K562 (cell line): Measurements from ENCODE around the gene MKNK1.

Experiments used
- BACH1 ChIP-seq: fragments of 200-800 bp; sonication (Bioruptor generic); IDR thresholded peaks from 2 replicates; pipeline ENCODE4 v1.6.1; 2016; ENCODE audit warnings: missing genetic modification characterization, missing compliant biosample characterization
- EP300 ChIP-seq: IDR thresholded peaks from 2 replicates; pipeline ENCODE4 v1.6.1; 2012; ENCODE audit warnings: low read length, improper control_type of control experiment
- HCFC1 ChIP-seq: IDR thresholded peaks from 2 replicates; pipeline ENCODE4 v1.6.1; 2012; ENCODE audit warnings: low read depth, low read length, improper control_type of control experiment
- JUND ChIP-seq, 2 experiments: IDR thresholded peaks; 2 replicates in 1 of 2; 3 replicates in 1 of 2; pipeline ENCODE4 v1.6.1; 2011; ENCODE audit warnings: borderline replicate concordance in 2 of 2, low read depth in 2 of 2, low read length in 2 of 2, improper control_type of control experiment in 1 of 2, missing biosample characterization in 1 of 2, missing genetic modification characterization in 1 of 2, missing genetic modification reagents in 1 of 2
- MAZ ChIP-seq, 2 experiments: fragments of 450-650 bp in 1 of 2; sonication (generic) in 1 of 2; formaldehyde crosslinking; IDR thresholded peaks in 1 of 2; conservative IDR thresholded peaks in 1 of 2; 2 replicates each; pipeline versions ENCODE4 v1.4.0 to v1.5.0; 2020; ENCODE audit warnings: mild to moderate bottlenecking in 1 of 2, missing genetic modification reagents in 1 of 2
- NCOR1 ChIP-seq: fragments of 450-650 bp; IDR thresholded peaks from 2 replicates; pipeline ENCODE4 v1.6.1; 2016; ENCODE audit warnings: mild to moderate bottlenecking, moderate library complexity
- RCOR1 ChIP-seq, 2 experiments: IDR thresholded peaks; 2 replicates each; pipeline ENCODE4 v1.6.1; 2012; ENCODE audit warnings: low read depth in 2 of 2, low read length in 2 of 2, borderline replicate concordance in 1 of 2, improper control_type of control experiment in 1 of 2
- ZNF24 ChIP-seq: fragments of 450-650 bp; IDR thresholded peaks from 2 replicates; pipeline ENCODE4 v1.6.1; 2016
- ZNF780A ChIP-seq: fragments of 250-450 bp; sonication (Bioruptor Pico); IDR thresholded peaks from 2 replicates; pipeline ENCODE4 v1.5.0; 2021; ENCODE audit warnings: mild to moderate bottlenecking
- TF ChIP-seq, protein P1 (sequence below): sonication (generic); formaldehyde crosslinking; IDR thresholded peaks from 2 replicates; pipeline ENCODE4 v1.8.0; 2022; ENCODE audit warnings: missing genetic modification reagents, mild to moderate bottlenecking, moderate library complexity, borderline replicate concordance
- TF ChIP-seq, protein P2 (sequence below): fragments of 250-450 bp; sonication (Bioruptor Pico); IDR thresholded peaks from 2 replicates; pipeline ENCODE4 v1.9.0; 2021; ENCODE audit warnings: mild to moderate bottlenecking
- TF ChIP-seq, protein P3 (sequence below): fragments of 450-650 bp; formaldehyde crosslinking; IDR thresholded peaks from 2 replicates; pipeline ENCODE4 v1.4.0; 2022; ENCODE audit warnings: missing genetic modification characterization
- TF ChIP-seq, protein P4 (sequence below), 3 experiments: IDR thresholded peaks in 2 of 3; conservative IDR thresholded peaks in 1 of 3; 2 replicates each; pipeline ENCODE4 v1.5.1; 2011 to 2012; ENCODE audit warnings: low read length in 3 of 3, mild to moderate bottlenecking in 3 of 3, control low read depth in 2 of 3, improper control_type of control experiment in 1 of 3, inconsistent platforms in 1 of 3, low read depth in 1 of 3, mixed read lengths in 1 of 3, moderate library complexity in 1 of 3; ENCODE audit not compliant: insufficient read depth in 2 of 3
- TF ChIP-seq, protein P5 (sequence below): fragments of 250-450 bp; sonication (Bioruptor Pico); IDR thresholded peaks from 2 replicates; pipeline ENCODE4 v1.4.0; 2020; ENCODE audit warnings: mild to moderate bottlenecking

DNA sequence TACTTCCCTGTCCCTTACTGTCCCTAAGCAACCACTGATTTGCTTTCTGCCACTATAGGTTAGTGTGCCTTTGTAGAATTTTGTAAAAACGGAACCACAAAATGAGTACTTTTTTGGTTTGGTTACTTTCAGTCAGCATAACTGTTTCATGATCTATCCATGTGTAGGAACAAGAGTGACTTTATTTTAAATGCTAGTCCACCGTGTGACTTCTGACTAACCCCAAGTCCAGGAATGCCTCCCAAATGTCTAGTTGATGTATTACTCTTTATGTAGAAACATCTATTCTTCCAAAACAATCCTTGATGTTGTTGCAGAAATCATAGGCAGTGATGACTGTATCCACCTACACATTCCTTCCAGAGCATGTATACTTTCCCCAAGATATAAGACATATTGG, 42.8 kb upstream of the MKNK1 start:
- TF ChIP-seq NCOR1 (no peak), EP300 (no peak), JUND (IDR thresholded peaks at IDR 0.05; ENCODE audit: borderline replicate concordance, low read depth, low read length) (no peak), JUND (tag; IDR thresholded peaks at IDR 0.05; ENCODE audit: borderline replicate concordance, low read depth, low read length) (no peak), ZNF780A (no peak), ZNF24 (no peak), BACH1 (tag) (no peak), RCOR1 (IDR thresholded peaks at IDR 0.05; ENCODE audit: borderline replicate concordance in 1 of 2, low read depth in 2 of 2, low read length in 2 of 2) (no peak), HCFC1 (no peak), MAZ (CRISPR knock-in tag; conservative IDR thresholded peaks at IDR 0.05 in 1 of 2, IDR thresholded peaks at IDR 0.05 in 1 of 2) (no peak)
- TF ChIP-seq, protein P1, sequence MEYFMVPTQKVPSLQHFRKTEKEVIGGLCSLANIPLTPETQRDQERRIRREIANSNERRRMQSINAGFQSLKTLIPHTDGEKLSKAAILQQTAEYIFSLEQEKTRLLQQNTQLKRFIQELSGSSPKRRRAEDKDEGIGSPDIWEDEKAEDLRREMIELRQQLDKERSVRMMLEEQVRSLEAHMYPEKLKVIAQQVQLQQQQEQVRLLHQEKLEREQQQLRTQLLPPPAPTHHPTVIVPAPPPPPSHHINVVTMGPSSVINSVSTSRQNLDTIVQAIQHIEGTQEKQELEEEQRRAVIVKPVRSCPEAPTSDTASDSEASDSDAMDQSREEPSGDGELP (CRISPR knock-in tag) = no peak
- TF ChIP-seq, protein P2, sequence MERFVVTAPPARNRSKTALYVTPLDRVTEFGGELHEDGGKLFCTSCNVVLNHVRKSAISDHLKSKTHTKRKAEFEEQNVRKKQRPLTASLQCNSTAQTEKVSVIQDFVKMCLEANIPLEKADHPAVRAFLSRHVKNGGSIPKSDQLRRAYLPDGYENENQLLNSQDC = no peak
- TF ChIP-seq, protein P3, sequence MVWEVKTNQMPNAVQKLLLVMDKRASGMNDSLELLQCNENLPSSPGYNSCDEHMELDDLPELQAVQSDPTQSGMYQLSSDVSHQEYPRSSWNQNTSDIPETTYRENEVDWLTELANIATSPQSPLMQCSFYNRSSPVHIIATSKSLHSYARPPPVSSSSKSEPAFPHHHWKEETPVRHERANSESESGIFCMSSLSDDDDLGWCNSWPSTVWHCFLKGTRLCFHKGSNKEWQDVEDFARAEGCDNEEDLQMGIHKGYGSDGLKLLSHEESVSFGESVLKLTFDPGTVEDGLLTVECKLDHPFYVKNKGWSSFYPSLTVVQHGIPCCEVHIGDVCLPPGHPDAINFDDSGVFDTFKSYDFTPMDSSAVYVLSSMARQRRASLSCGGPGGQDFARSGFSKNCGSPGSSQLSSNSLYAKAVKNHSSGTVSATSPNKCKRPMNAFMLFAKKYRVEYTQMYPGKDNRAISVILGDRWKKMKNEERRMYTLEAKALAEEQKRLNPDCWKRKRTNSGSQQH = no peak
- TF ChIP-seq, protein P4, sequence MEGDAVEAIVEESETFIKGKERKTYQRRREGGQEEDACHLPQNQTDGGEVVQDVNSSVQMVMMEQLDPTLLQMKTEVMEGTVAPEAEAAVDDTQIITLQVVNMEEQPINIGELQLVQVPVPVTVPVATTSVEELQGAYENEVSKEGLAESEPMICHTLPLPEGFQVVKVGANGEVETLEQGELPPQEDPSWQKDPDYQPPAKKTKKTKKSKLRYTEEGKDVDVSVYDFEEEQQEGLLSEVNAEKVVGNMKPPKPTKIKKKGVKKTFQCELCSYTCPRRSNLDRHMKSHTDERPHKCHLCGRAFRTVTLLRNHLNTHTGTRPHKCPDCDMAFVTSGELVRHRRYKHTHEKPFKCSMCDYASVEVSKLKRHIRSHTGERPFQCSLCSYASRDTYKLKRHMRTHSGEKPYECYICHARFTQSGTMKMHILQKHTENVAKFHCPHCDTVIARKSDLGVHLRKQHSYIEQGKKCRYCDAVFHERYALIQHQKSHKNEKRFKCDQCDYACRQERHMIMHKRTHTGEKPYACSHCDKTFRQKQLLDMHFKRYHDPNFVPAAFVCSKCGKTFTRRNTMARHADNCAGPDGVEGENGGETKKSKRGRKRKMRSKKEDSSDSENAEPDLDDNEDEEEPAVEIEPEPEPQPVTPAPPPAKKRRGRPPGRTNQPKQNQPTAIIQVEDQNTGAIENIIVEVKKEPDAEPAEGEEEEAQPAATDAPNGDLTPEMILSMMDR (IDR thresholded peaks at IDR 0.05 in 2 of 3, conservative IDR thresholded peaks at IDR 0.05 in 1 of 3; ENCODE audit: insufficient read depth in 2 of 3, low read depth in 1 of 3, low read length in 3 of 3) = no peak
- TF ChIP-seq, protein P5, sequence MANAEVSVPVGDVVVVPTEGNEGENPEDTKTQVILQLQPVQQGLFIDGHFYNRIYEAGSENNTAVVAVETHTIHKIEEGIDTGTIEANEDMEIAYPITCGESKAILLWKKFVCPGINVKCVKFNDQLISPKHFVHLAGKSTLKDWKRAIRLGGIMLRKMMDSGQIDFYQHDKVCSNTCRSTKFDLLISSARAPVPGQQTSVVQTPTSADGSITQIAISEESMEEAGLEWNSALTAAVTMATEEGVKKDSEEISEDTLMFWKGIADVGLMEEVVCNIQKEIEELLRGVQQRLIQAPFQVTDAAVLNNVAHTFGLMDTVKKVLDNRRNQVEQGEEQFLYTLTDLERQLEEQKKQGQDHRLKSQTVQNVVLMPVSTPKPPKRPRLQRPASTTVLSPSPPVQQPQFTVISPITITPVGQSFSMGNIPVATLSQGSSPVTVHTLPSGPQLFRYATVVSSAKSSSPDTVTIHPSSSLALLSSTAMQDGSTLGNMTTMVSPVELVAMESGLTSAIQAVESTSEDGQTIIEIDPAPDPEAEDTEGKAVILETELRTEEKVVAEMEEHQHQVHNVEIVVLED = no peak
